NCI-H2196 (cell line): ENCODE data around the gene CEP170B.
"Not testable (repeated sequence)": the region's sequence is repeated elsewhere in the genome, so short reads cannot be mapped to it uniquely, and the experiment has no call there.

Source experiments
- DNase-seq: peaks from one replicate; lab custom pipeline; 2025; ENCODE audit not compliant: unreplicated experiment; lab: John Stamatoyannopoulos, UW

The CEP170B gene

GRCh38 chr14:104843442-104844305, 21.4 kb upstream of the CEP170B start:
- DNase-seq, result no peak

GRCh38 chr14:104844306-104845032, 20.6 kb upstream of the CEP170B start:
- no peak for DNase-seq

- no peak for DNase-seq
Observed at GRCh38 chr14:104845033-104845666, 19.9 kb upstream of the CEP170B start.

- DNase-seq, result no peak
Observed at GRCh38 chr14:104845834-104846441, 19.1 kb upstream of the CEP170B start.

GRCh38 chr14:104852280-104852663, 12.8 kb upstream of the CEP170B start:
- no peak for DNase-seq

- DNase-seq, result no peak
Observed at GRCh38 chr14:104855532-104856090, 9.5 kb upstream of the CEP170B start.

- no peak for DNase-seq
Observed at GRCh38 chr14:104856157-104856868, 8.8 kb upstream of the CEP170B start.

GRCh38 chr14:104856869-104857860, 7.9 kb upstream of the CEP170B start:
- no peak for DNase-seq

- DNase-seq, result not testable (repeated sequence)
Observed at GRCh38 chr14:104857931-104858330, 7.1 kb upstream of the CEP170B start.

GRCh38 chr14:104858811-104859426, 6.1 kb upstream of the CEP170B start:
- no peak for DNase-seq

GRCh38 chr14:104859900-104860299, 5.2 kb upstream of the CEP170B start:
- DNase-seq, result no peak

GRCh38 chr14:104860414-104860813, 4.7 kb upstream of the CEP170B start:
- no peak for DNase-seq

- DNase-seq, result no peak
Observed at GRCh38 chr14:104863131-104863862, 1.8 kb upstream of the CEP170B start.

- no peak for DNase-seq
Observed at GRCh38 chr14:104863923-104864266, 1.2 kb upstream of the CEP170B start.

- peak; percentile 3 for DNase-seq
Observed at GRCh38 chr14:104864267-104865080, 594 bp upstream of the CEP170B start.

- no peak for DNase-seq
Observed at GRCh38 chr14:104865631-104866441, 768 bp downstream of the CEP170B start.
